Activated naive CD4-positive, alpha-beta T cell treated with Interleukin-2 at 50 U/mL for 16 hours (primary cell): Measurements from ENCODE around the gene FHOD3.
"Not testable (repeated sequence)": the region's sequence is repeated elsewhere in the genome, so short reads cannot be mapped to it uniquely, and the experiment has no call there.

Experiments used
- DNase-seq: peaks from one replicate; pipeline ENCODE4 v3.0.0-alpha.2; 2020

The FHOD3 gene

DNA sequence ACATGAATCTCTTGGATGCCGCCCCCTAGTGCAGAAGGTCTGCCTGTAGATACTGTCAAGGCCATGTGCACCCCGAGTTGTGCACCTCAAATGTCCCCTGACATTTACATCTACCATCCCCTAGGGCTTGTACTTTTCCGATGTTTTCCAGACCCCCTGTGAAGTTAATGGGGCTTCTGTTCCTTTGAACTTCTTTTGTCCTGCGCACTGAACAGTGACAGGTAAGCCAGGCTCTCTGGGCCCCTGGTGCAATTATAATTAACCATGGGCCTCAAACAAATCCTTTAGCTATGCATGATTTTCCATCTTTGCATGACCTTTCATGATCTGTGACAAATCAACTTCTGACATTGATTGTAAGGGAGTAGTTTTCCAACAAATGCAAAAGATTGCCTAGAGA is 158.4 kb downstream of the FHOD3 start:
- no peak for DNase-seq

DNA sequence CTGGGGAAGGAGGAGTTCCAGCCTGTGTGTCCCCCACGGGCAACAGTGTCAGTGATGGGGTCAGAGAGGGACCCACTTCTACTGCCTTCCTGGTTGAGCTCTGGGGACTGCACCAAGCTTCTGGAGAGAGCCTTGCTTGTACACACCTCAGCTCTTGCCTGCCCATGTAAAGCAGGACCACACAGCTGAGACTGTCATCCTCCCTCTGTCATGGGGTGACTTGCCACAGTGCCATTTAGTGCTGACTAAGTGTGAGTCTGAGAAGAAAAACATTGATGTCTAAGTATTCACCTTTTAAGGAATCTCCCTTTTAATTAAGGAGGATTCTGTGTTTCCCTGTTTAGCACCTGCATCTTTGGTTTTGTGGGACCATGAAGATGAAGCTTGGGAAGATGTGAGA is 159.1 kb downstream of the FHOD3 start:
- no peak for DNase-seq

DNA sequence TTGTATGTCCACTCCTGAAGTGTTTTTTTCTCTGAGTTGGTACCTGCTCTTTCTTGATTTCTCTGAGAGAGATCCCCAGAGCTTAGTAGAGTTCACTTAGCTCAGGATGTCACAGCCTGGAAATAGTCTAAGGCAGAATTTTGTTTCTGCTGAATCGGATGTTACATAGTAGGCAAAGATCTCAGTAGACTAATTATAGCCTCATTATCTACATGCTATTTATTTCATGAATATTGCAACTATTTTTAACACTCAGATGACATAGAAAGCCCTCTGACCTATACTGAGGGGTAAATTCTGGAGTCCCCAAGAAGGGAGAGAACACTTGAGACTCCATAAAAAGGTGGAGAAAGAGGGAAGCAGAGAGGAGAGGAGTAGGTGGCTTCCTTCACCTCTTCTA is 160.2 kb downstream of the FHOD3 start:
- no peak for DNase-seq

DNA sequence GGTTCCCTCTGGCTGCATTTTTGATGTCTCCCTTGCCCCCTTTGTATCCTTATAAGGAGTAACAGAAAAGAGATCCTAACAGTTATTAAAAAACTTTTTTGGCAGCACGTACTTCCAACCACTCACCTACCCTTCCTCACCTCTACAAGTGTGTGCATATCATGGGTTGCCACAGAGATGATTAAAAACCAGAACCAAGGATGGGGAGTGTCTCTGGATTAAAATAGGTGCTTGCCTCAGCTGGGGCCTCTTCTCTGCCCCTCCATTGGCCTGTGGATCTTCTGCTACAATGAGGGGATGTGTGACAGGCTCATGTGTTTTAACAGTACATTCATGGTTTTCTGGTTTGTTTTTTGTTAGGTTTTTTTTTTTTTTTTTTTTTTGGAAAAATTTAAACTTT is 160.8 kb downstream of the FHOD3 start:
- DNase-seq = no peak

DNA sequence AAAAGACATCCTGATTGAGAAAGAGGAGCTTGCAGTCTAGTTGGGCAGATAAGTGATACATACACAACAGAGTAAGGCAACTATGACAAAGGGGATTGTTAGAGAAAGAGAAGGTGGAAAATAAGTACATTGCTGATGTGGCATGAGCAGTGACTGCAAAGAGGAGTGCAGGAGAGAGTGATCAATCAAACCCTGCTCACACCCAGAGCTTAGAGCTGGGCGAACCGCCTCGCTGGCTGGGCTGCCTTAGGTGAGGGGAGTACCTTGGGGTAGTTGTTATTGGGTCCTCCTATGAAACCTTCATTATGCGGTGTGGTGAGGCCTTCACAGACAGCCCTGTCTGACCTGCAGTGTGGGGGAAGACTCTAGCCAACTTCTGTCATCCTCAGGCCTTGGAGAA is 161.7 kb downstream of the FHOD3 start:
- no peak for DNase-seq

DNA sequence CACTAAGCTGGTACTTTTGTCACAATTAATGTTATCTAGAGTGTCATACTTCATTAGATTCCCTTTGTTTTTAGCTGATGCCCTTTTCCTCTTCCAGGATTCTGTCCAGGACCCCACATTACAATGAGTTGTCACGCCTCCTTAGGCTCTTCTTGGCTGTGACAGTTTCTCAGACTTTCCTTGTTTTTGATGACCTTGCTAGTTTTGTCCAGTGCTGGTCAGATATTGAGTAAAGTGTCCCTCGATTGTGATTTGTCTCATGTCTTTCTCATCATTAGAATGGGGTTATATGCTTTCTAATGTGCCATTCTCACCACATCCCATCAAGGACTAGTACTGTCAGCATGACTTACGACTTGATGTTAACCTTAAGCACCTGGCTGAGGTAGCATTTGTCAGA is 162.3 kb downstream of the FHOD3 start:
- no peak for DNase-seq

DNA sequence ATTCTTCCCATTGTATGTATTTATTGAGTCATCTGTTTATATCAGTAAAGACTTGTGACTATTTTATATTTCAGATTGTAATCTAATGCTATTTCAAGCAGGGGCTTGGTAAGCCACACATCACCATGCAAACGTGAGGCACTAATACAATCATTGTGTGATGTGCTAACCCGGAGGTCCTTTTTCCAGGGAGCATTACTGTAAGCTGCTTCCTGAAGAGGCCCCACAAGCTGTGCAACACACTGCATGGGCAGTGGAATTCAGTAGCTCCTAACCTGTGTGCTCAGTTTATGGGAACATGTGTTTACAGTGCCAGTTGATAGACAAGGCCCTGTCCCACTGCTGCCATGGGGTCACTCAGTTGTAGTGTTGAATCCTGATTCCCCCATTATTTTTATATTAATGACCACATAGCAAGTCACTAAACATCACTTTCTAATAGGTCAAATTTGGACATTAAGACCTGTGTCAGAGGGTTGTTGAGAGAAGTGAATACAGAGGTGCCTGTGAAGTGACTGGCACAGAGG is 162.9 kb downstream of the FHOD3 start:
- DNase-seq = no peak

DNA sequence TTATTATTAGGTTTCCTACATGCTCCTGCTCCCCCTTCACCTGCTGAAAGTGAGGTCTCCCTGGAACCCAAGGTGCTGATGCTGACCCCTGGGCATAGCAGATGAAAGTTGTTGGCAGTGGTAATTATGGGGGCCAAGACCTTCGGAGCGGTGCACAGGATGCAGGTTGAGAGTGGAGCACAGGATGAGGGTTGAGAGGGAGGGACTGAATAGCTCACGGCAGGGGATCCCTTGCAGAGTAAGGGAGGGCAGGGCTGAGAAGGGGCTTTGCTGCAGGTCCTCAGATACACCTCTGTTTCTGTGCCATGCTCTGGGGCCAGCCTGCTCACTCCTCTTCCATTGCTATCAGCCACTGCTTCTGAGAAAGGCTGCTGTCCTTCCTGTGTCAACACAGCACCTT is 163.3 kb downstream of the FHOD3 start:
- no peak for DNase-seq

DNA sequence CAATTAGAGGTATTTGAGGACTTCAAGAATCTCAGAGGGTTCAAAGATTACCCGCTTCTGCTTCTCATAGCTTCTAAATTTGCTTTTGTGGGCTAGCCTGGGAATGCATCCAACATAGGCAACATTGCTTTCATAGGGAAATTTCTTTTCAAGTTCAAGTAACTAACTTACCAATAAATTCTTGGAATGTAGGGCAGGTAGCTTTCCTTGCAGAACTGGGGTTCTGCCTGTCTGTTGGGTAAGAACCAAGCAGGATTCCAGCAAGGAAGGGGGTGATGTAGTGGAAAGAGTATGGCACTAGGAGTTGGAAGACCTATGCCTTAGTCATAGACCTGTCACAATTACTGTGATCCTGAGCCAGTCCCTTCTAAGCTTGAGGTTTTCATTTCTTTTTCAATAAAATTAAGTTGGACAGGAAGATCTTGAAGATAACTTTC is 164.1 kb downstream of the FHOD3 start:
- no peak for DNase-seq

DNA sequence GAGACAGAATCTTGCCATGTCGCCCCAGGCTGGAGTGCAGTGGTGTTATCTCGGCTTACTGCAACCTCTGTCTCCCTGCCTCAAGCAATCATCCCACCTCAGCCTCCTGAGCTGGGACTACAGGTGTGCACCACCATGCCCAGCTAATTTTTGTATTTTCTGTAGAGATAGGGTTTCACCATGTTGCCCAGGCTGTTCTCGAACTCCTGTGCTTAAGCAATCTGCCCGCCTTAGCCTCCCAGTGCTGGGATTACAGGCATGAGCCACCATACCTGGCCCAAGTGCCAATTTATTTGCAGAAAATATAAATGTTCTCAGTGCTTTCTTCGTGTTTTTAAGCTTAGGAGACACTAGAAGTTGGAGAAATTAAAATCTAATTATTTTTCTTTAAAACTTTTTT is 166.0 kb downstream of the FHOD3 start:
- DNase-seq = not testable (repeated sequence)

DNA sequence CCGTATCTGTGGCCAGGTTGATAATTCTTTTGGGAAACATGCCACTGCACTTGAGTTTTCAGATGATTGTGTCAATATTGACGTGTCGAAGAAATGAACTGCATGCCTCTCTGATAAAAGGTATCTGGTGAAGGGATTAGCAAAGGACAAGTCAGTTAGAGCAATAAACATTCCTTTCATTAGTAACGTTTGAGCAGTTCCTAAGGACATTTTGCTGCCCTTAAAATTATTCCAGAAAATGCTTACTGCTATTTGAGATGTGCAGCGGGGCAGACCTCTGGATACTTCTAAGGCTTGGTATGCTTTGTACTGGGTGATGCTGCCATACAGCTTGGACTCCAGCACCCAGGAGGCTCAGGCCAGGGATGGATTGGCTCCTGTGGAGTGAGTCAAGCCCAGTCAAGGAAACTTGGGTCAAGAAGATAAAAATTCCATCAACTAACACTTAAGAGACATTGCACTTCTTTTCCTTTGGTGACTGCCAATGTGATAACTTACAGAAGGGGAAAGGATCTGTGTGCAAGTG is 166.7 kb downstream of the FHOD3 start:
- no peak for DNase-seq

DNA sequence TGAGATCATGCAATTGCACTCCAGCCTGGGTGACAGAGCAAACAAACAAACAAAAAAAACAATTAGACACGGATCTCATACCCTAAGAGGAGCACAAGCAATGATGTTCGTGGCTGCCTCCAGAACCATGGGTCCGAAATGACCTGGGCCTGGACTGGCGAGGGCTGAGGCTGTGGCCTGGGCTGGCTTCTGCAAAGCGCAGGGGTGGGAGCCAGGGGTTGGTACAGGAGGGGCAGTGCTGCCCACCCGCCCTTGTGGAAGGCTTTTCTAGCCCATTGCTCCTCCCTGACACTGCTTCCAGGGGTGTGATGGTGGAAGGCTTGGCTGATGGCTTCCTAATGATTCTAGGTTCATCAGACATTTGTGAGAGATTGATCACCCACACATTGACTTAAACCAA is 167.8 kb downstream of the FHOD3 start:
- DNase-seq = no peak

DNA sequence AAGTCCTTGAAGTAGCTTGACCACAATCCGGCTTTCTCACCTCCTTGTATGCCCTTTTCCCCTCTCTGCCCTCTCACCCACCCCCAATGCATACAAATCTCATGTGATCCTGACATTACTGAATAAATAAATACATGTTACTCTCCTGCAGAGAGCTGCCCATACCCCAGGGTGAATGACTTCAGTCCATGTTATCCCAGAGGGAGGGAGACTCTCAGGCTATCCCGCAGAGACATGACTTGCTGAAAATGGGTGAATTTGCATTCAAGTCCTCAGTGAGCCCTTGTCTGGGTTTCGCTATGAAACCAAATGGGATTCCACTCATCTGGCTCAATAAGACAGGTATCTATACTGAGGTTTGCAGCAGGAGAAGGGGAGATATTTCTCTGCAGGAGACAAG is 168.5 kb downstream of the FHOD3 start:
- DNase-seq = no peak

DNA sequence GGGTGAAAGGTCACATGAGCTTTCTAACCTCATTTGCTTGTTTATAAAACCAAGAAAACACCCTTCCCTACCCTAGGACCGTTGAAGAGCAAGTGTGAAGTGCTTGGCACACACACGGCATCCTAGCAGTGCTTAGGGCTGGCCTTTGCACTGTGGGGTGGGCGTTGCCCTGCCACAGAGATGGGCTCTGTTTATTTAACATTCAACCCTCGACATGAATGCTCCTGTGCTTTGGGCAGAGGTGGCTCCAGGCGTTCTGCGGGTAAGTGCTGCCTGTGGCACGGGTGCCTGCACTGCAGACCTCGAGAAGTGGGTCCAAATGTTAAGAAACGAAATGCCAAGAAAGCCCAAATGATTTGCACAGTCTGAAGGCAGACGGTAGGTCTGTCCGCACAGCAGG is 170.1 kb downstream of the FHOD3 start:
- DNase-seq = no peak

DNA sequence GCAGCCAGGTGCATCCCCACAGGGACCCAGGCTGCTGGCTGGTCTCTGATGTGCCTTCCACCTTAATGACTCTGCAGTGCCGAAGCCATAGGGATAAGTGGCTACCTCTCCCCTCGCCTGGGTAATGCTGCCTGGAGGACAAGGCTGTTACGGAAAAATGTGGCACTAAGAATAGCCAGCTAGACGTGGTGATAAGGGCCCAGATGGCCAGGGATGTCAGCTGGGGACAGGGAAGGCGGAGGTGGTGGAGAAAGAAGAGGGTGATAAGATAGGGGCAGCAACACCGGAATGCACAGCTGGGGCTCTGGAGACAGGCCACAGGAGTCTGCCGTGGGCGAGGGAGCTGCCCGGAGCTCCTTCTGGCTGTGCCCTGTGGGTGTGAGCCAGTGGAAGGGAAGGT is 170.6 kb downstream of the FHOD3 start:
- DNase-seq = no peak

DNA sequence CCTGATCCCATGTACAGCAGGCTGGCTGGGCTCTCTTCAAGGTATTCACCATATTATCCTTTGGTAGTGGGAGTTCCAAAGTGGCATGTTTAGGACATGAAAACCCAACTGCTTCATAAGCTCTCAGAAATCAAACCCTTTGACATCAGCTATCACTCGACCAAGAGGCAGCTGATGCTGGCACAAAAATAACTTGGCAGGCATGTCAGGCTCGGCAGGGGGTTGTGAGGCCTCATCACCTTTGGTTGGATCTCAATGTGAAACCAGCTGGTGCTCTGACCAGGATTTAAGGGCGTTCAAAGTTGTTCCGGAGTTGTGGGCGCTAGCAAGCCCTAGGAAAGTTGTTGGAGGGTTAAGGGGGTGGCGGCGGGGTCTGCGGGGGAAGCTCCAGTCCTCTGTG is 171.9 kb downstream of the FHOD3 start:
- DNase-seq = no peak

DNA sequence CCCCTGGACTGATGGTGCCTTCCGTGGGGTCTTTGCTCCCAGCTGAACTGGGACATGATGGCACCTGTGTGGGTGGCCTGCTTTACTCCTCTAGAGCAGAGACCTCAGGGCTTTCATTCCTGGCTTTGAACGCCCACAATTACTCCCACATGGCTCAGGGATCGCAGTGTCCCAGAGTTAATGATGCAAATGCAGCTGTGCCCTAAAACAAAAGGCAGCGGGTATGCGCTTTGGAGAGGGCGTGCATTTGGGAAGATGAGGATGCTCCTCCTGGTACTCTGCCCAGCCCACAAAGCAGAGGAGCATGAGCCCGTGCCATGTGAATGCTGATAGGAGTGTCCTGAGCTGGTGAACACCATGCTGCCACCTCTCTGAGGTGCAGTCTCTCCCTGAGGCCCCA is 173.4 kb downstream of the FHOD3 start:
- DNase-seq = no peak

DNA sequence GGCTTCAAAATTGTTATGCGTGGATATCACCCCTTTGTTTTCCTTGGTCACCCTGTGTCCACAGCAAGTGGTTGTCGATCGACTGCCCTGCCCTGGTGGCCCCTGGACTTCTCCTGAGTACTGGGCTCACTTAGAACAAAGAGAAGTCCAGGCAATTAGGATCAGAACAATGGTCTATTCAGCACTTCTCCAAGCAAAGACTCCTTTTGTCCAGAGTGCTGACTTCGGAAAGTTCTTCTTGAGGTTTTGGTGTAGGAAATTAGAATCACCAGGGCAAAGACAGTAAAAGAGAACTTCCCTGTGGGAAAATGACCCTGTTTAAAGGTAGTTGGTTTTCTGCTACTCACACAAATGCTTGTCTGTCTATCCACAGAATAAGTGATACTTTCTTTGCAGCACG is 173.9 kb downstream of the FHOD3 start:
- no peak for DNase-seq

DNA sequence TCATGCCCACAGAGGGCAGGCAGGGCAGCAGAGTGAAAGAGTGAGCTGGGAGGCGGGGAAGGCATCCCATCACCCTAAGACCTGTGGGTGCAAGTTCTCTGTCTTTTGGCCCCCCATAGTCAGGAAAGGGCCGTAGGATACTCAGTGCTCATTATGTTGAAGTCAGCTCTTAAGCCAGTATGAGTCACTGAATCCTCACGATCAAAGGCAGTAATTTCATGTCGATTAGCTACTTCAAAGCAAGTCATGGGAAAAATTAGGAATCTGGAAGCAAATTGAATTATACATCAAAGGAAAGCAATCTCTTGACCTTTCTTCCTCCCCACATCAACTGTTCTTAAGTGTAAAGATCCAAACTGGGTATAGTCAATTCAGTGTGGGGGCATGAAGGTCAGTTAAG is 178.9 kb downstream of the FHOD3 start:
- no peak for DNase-seq

DNA sequence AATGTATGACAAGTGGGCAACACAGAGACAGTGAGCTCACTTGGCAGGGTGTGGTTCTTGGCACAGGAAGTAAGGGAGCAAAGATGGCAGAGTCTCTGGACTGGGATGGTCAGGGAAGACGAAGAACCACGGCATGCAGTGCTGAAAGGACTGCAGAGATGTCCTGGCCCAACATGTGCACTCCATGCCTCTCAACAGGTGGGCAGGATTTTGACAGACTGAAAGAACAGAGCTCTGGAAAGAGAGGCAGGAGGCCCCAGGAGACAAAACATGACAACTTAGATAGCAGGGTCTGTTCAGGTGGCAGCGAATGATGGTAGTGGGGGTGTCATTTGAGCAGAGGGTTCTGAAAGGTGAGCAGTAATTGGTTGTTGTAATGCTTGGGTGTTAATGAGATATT is 180.3 kb downstream of the FHOD3 start:
- no peak for DNase-seq

DNA sequence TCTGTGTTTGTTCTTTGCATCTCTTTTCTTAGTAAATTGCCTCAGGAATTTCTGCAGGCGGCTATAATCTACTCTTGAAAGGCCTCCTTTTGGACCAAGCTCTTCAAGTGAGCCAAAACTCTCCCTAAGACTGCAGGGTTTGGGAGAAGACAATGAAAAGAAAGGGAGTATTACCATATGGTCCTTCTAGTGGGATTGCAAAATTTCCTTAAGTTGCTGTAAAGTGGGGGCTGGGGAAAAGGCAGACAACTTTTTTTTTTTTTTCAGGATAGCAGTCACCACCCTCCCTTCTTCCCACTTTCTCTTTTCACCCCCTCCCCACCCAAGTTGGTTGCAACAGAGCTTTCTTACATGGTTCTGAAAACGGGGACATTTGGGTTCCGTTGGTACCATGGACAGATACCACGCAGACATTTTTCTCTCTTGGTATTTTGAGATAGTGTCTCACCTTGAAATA is 183.7 kb downstream of the FHOD3 start:
- DNase-seq = no peak

DNA sequence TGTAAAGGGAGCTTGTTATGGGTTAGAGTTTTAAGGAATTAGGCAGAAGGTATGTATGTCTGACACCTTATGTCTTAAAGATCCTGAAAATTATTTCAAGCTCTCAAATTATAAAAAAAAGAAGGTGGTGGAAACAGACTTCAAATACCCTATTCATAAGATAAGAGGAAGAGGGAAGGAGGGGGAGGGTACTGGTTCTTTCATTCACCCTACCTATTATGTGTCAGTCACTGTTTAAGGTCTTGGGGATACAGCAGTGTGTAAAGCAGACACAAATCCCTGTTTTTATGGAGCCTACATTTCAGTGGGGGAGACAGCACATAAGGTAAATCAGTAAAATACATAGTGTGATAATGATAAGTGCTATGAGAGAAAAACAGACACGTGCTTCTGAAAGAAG is 184.4 kb downstream of the FHOD3 start:
- DNase-seq = no peak

DNA sequence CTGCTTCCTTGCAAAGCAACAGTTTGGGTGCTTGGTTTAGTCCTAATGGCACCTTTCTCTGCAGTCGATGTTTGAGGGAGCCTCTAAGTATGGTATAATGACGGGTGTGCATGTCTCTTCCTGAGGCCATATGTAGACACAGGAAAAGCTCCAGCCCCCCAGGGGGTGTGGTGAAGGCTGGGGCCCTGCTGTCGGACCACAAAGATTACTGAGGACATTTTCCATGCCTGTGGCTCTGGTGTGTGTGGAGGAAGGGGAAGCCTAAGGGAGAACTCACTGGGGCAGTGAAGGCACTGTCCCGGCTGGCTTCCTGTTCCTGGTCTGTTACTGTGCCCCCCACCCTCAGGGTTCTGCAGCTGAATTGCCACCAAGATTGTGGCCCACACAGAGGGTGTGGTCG is 187.1 kb downstream of the FHOD3 start:
- DNase-seq = no peak

DNA sequence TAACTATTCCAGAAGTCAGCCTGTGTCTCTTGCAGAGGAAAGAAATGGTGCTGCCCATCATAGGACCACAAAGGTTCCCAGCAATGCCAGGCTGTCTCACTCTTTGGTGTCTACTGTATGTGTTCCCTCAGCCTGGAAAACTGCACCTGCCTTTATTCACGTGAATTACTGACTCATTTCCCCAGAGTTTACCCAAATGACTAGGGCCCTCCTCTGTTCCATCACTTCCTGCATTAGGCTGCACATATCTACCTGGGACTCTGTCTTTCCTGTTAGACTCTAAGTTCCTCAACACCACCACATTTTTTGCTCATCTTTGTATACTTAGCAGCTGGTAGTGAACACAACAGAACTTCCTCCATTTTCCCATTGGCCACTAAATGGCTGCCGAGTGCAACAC is 188.3 kb downstream of the FHOD3 start:
- DNase-seq = no peak

DNA sequence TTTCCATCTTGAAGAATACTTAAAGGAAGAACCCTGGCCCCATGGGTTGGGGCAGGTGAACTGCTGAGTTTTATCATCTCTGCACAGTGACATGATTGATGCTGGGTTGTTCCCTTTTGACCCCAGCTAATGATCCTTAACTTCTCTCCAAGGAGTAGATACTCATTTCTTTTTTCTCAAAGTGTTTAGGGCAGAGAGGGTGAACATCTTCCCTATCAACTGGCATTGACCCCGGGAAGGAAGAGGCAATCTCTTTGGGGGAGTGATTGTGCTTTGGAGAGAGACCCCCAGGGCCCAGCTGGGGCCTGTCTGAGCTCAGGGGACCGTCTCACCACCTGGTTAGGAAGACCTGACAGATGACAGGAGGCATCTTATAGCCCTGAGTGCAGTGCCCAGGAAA is 190.6 kb downstream of the FHOD3 start:
- no peak for DNase-seq

DNA sequence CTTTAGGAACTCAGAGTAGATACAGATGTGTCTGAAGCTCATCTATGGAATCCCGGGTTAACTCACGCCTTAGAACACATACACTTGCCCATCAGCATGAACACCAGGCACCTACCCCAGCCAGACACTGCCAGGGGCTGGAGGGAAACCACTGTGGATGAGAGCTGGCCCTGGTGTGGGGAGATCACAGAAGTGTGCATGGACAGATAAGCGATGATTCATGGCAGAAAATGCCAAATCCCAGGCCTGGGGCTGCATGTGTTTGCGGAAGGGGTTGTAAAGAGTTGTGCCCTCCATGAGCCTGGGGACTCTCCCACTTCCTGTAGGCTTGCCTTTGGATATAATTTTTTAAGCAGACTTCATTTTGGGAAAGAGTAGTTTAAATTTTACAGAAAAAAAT is 193.4 kb downstream of the FHOD3 start:
- DNase-seq = no peak
